ENCODE results near the gene CDH18. TPM values are rescaled to one million over a fixed set of nuclear protein-coding genes. Genes with fewer than 3 reads are reported as not detected.

The CDH18 gene
- total and polyA plus RNA-seq, 2 of the 4 experiments (the other 2 are of a cell fraction): 0.24 to 1.1 TPM

DNA sequence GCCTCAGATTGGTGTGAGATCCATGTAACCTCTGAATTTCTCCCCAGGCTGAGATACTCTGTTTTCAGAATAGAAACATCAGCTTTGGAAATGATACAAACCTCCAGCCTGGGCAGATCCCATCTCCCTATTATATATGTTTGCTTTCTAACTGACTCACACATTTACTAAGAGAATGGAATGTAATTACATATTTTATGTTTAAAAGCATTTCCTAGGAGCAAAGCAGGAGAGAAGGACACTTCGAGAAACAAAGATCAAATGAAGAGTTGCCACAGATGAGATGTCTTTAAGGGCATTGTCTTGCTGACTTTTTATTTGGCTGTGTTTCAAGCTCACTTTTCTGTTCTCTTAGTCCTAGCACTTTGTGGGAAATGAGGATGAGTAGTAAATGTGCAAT is 96.3 kb downstream of the CDH18 start:
- H3K79me1 ChIP-seq (ENCODE audit: low read depth in 1 of 2, low read length in 2 of 2): no peaks in the 10 kb centered on the region
- peak overlapping the region; percentile 79; the same call in 1 of the 2 replicates for H3K4me2 ChIP-seq (ENCODE audit: low read depth, low read length)
- peak overlapping the region; percentile 71 for H2BK5ac ChIP-seq (ENCODE audit: low read depth, low read length, poor library complexity, severe bottlenecking)
- H3K9me3 ChIP-seq (ENCODE audit: control insufficient read depth, insufficient read depth, low read length): no peaks in the 10 kb centered on the region
- H2BK120ac ChIP-seq (ENCODE audit: low read depth, low read length): peak overlapping the region; percentile 71; the same call in 1 of the 2 replicates
- ChIA-PET CTCF (no interaction called here), POLR2A (ENCODE audit: unreplicated experiment) (no interaction called here)
- no peak overlapping the region for H2AFZ ChIP-seq (replicated peaks; ENCODE audit: low read length, poor library complexity)
- TF ChIP-seq CHD1 (IDR thresholded peaks at IDR 0.05; ENCODE audit: low read depth, low read length) (no peak), NFE2L2 (IDR thresholded peaks at IDR 0.05; ENCODE audit: low read depth, low read length) (no peak), RAD21 (IDR thresholded peaks at IDR 0.05; ENCODE audit: low read length) (no peak), CEBPB (IDR thresholded peaks at IDR 0.05; ENCODE audit: low read depth, low read length) (no peak), BHLHE40 (IDR thresholded peaks at IDR 0.05; ENCODE audit: low read depth, low read length) (no peak), MAFK (IDR thresholded peaks at IDR 0.05; ENCODE audit: low read depth, low read length) (no peak), MXI1 (IDR thresholded peaks at IDR 0.05; ENCODE audit: borderline replicate concordance, low read depth, low read length) (no peak), POLR2A (IDR thresholded peaks at IDR 0.05; ENCODE audit: low read depth, low read length) (no peak), MAZ (IDR thresholded peaks at IDR 0.05; ENCODE audit: borderline replicate concordance, low read depth, low read length) (no peak), RFX5 (IDR thresholded peaks at IDR 0.05; ENCODE audit: low read depth, low read length) (no peak), FOS (IDR thresholded peaks at IDR 0.05; ENCODE audit: low read depth, low read length) (no peak)
- TF ChIP-seq, protein P1, sequence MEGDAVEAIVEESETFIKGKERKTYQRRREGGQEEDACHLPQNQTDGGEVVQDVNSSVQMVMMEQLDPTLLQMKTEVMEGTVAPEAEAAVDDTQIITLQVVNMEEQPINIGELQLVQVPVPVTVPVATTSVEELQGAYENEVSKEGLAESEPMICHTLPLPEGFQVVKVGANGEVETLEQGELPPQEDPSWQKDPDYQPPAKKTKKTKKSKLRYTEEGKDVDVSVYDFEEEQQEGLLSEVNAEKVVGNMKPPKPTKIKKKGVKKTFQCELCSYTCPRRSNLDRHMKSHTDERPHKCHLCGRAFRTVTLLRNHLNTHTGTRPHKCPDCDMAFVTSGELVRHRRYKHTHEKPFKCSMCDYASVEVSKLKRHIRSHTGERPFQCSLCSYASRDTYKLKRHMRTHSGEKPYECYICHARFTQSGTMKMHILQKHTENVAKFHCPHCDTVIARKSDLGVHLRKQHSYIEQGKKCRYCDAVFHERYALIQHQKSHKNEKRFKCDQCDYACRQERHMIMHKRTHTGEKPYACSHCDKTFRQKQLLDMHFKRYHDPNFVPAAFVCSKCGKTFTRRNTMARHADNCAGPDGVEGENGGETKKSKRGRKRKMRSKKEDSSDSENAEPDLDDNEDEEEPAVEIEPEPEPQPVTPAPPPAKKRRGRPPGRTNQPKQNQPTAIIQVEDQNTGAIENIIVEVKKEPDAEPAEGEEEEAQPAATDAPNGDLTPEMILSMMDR (conservative IDR thresholded peaks at IDR 0.05; ENCODE audit: low read depth, low read length): no peak
- TF ChIP-seq, protein P2, sequence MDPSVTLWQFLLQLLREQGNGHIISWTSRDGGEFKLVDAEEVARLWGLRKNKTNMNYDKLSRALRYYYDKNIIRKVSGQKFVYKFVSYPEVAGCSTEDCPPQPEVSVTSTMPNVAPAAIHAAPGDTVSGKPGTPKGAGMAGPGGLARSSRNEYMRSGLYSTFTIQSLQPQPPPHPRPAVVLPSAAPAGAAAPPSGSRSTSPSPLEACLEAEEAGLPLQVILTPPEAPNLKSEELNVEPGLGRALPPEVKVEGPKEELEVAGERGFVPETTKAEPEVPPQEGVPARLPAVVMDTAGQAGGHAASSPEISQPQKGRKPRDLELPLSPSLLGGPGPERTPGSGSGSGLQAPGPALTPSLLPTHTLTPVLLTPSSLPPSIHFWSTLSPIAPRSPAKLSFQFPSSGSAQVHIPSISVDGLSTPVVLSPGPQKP (IDR thresholded peaks at IDR 0.05; ENCODE audit: borderline replicate concordance, low read depth, low read length): no peak
- TF ChIP-seq, protein P3, sequence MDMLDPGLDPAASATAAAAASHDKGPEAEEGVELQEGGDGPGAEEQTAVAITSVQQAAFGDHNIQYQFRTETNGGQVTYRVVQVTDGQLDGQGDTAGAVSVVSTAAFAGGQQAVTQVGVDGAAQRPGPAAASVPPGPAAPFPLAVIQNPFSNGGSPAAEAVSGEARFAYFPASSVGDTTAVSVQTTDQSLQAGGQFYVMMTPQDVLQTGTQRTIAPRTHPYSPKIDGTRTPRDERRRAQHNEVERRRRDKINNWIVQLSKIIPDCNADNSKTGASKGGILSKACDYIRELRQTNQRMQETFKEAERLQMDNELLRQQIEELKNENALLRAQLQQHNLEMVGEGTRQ (IDR thresholded peaks at IDR 0.05; ENCODE audit: low read depth, low read length): no peak
- no peak overlapping the region for H3K9ac ChIP-seq (ENCODE audit: low read depth, low read length)
- peak overlapping the region; percentile 55; the same call in 1 of the 3 replicates for H2BK15ac ChIP-seq (ENCODE audit: low read depth, low read length)
- peak; percentile 96 for ATAC-seq (ENCODE audit: low read depth)
- no peak overlapping the region for H4K91ac ChIP-seq (ENCODE audit: insufficient read depth, low read depth, low read length)
- no peak overlapping the region; the same call in 1 of the 2 replicates for H3K14ac ChIP-seq (replicated peaks; ENCODE audit: low read depth, low read length)
- no peaks in the 10 kb centered on the region for H4K20me1 ChIP-seq (ENCODE audit: insufficient read depth, low read length)
- H2AK9ac ChIP-seq (replicated peaks; ENCODE audit: low read depth, low read length, poor library complexity): no peak overlapping the region
- peak overlapping the region; percentile 21; the same call in 1 of the 2 replicates for H3K4ac ChIP-seq (ENCODE audit: low read depth, low read length)
- dilution Hi-C loops (cut with HindIII; ENCODE audit: low sequenced_read_pairs, unreplicated experiment): no loop called here
- H3K9me1 ChIP-seq (ENCODE audit: insufficient read depth, low read length): no peaks in the 10 kb centered on the region; the same call in 1 of the 2 replicates
- H4K8ac ChIP-seq (ENCODE audit: low read depth in 2 of 2, low read length in 2 of 2): 0 out of 4 replicates have a peak overlapping the region, but pooled peaks of 1 of the 2 experiments have one; percentile 14
- no peak overlapping the region for H3K23ac ChIP-seq (ENCODE audit: low read depth, low read length)
- intact Hi-C loops (cut with micrococcal nuclease): loop anchor here (5.0 kb wide), 2 partner anchors 34 to 36 kb away; no protein-coding TSS in a partner anchor
- H2AK5ac ChIP-seq (ENCODE audit: low read depth, low read length): no peak overlapping the region
- H3K56ac ChIP-seq (ENCODE audit: extremely low read depth, insufficient read depth, low read length): no peak overlapping the region
- in situ Hi-C loops (cut with MboI; ENCODE audit: low sequenced_read_pairs): no loop called here
- H3K4me3 ChIP-seq (ENCODE audit: insufficient read depth, low read depth, low read length): no peak overlapping the region
- peak overlapping the region; percentile 23 for H2BK20ac ChIP-seq (ENCODE audit: low read depth, low read length)
- no peak overlapping the region for H4K5ac ChIP-seq (ENCODE audit: low read depth, low read length)
- H3K27ac ChIP-seq (ENCODE audit: insufficient read depth, low read length): peak overlapping the region; percentile 29; the same call in 1 of the 2 replicates
- 0% methylated on average over 1 of the region's 1 CpG; no CpG with 5 or more reads in 1 of the 2 experiments for WGBS, 2 experiments (ENCODE audit: extremely low coverage in 2 of 2, insufficient read length in 1 of 2)
- no TSS peak for BruUV-seq (replicated peaks)
- H3K18ac ChIP-seq (ENCODE audit: low read depth, low read length): peak overlapping the region; percentile 69; the same call in 1 of the 2 replicates
- H3K27me3 ChIP-seq (ENCODE audit: control insufficient read depth, insufficient read depth, low read length): no peaks in the 10 kb centered on the region
- no peaks in the 10 kb centered on the region for H3K4me1 ChIP-seq (ENCODE audit: control insufficient read depth, insufficient read depth, low read length)
- DNase-seq: peak; percentile 72
- H3K36me3 ChIP-seq (ENCODE audit: control insufficient read depth, insufficient read depth, low read length): no peaks in the 10 kb centered on the region
